Loucy (cell line): ENCODE data around the gene RING1.

ENCODE experiments used
- CTCF ChIP-seq: fragments of 200-600 bp; sonication (generic); conservative IDR thresholded peaks from 2 replicates; pipeline ENCODE4 v1.5.1; 2014; ENCODE audit warnings: mild to moderate bottlenecking, antibody characterized with exemption, low read length
- EZH2phosphoT487 ChIP-seq: fragments of 200-600 bp; IDR thresholded peaks from 2 replicates; pipeline ENCODE4 v1.6.1; 2018; ENCODE audit warnings: antibody characterized with exemption, mild to moderate bottlenecking, moderate library complexity, borderline replicate concordance

DNA sequence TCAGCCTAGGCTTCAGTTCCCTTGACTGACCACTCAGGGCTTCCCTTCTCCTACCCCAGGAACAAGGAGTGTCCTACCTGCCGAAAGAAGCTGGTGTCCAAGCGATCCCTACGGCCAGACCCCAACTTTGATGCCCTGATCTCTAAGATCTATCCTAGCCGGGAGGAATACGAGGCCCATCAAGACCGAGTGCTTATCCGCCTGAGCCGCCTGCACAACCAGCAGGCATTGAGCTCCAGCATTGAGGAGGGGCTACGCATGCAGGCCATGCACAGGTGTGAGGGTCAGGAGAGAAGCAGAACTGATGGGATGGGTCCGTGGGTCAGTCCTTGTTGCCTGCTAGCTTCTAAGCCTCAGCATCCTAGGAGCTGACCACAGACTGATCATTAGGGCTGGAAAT is 1.6 kb downstream of the RING1 start:
- TF ChIP-seq CTCF, result no peak
- TF ChIP-seq EZH2phosphoT487, result no peak
